HG03558 (cell line): ENCODE results near the gene CTCFL.

ENCODE experiments used
- ATAC-seq: cut with Tn5 transposase; IDR thresholded peaks from one replicate; pipeline ENCODE4 v1.9.1; 2021; ENCODE audit warnings: moderate number of reproducible peaks; ENCODE audit not compliant: unreplicated experiment; ENCODE audit errors: extremely low read depth

CTCFL gene

GRCh38 chr20:57524511-57525176 is at the start of gene CTCFL:
CTCFL (minus strand) TSS chr20:57525140; CDS start chr20:57524205, 935 bp downstream.
- no peak for ATAC-seq

GRCh38 chr20:57573894-57574293 is 49.0 kb upstream of the CTCFL start:
- ATAC-seq = no peak

GRCh38 chr20:57573242-57573641 is 48.3 kb upstream of the CTCFL start:
- no peak for ATAC-seq

- ATAC-seq = no peak
Measured at GRCh38 chr20:57571782-57572416, 47.0 kb upstream of the CTCFL start.

GRCh38 chr20:57570920-57571319 is 46.0 kb upstream of the CTCFL start:
- ATAC-seq = no peak

GRCh38 chr20:57570145-57570850 is 45.4 kb upstream of the CTCFL start:
- ATAC-seq = no peak

- ATAC-seq = no peak
Measured at GRCh38 chr20:57568960-57569359, 44.0 kb upstream of the CTCFL start.

GRCh38 chr20:57568088-57568896 is 43.4 kb upstream of the CTCFL start:
- no peak for ATAC-seq

GRCh38 chr20:57567471-57568079 is 42.6 kb upstream of the CTCFL start:
- ATAC-seq = no peak

- ATAC-seq = no peak
Measured at GRCh38 chr20:57566803-57567459, 42.0 kb upstream of the CTCFL start.

GRCh38 chr20:57566399-57566798 is 41.5 kb upstream of the CTCFL start:
- no peak for ATAC-seq

GRCh38 chr20:57564951-57565642 is 40.2 kb upstream of the CTCFL start:
- ATAC-seq = no peak

GRCh38 chr20:57564180-57564802 is 39.4 kb upstream of the CTCFL start:
- ATAC-seq = no peak

- ATAC-seq = no peak
Measured at GRCh38 chr20:57563522-57563921, 38.6 kb upstream of the CTCFL start.

GRCh38 chr20:57562541-57563465 is 37.9 kb upstream of the CTCFL start:
- ATAC-seq = no peak

- no peak for ATAC-seq
Measured at GRCh38 chr20:57561356-57562279, 36.7 kb upstream of the CTCFL start.
